Aorta (tissue), 5 donors: ENCODE measurements around the gene FAM174B. TPM values are rescaled to one million over a fixed set of nuclear protein-coding genes. Genes with fewer than 3 reads are reported as not detected.

Experiments
- ATAC-seq: fragments of 200-7000 bp; cut with Tn5 transposase; one replicate; pipeline ENCODE4 v1.9.1; 2022; ENCODE audit warnings: moderate library complexity; ENCODE audit not compliant: low FRiP score
- DNase-seq, 2 donors: peaks; one replicate each; pipeline ENCODE4 v3.0.0-alpha.2; 2020
- H3K27ac ChIP-seq, 2 donors: one replicate each; pipeline ENCODE4 v1.5.1; 2013; ENCODE audit warnings: low read length in 2 of 2, mild to moderate bottlenecking in 2 of 2, moderate library complexity in 2 of 2, control low read depth in 1 of 2, inconsistent platforms in 1 of 2, low read depth in 1 of 2
- H3K27me3 ChIP-seq, 2 donors: one replicate each; pipeline ENCODE4 v1.6.1; 2013; ENCODE audit warnings: control low read depth in 1 of 2, low read length in 1 of 2, mild to moderate bottlenecking in 1 of 2, moderate library complexity in 1 of 2; ENCODE audit not compliant: insufficient read depth in 2 of 2, control insufficient read depth in 1 of 2
- H3K36me3 ChIP-seq, 2 donors: one replicate each; pipeline ENCODE4 v1.6.1; 2013; ENCODE audit warnings: control low read depth in 1 of 2, low read length in 1 of 2, mild to moderate bottlenecking in 1 of 2; ENCODE audit not compliant: insufficient read depth in 2 of 2, control insufficient read depth in 1 of 2
- H3K4me1 ChIP-seq, 2 donors: one replicate each; pipeline ENCODE4 v1.6.1; 2013; ENCODE audit warnings: low read length in 2 of 2, control low read depth in 1 of 2, mild to moderate bottlenecking in 1 of 2, moderate library complexity in 1 of 2; ENCODE audit not compliant: insufficient read depth in 2 of 2, control insufficient read depth in 1 of 2
- H3K4me3 ChIP-seq, 2 donors: one replicate each; pipeline ENCODE4 v1.5.1; 2013; ENCODE audit warnings: low read length in 2 of 2, control low read depth in 1 of 2, mild to moderate bottlenecking in 1 of 2
- H3K9me3 ChIP-seq: one replicate; pipeline ENCODE4 v1.6.1; 2013; ENCODE audit warnings: mild to moderate bottlenecking, low read length; ENCODE audit not compliant: control insufficient read depth
- WGBS, 2 donors: extraction: QIAGEN DNeasy Blood & Tissue Kit; methylation state at CpG; one replicate each; pipeline ENCODE4 v1.1.7; 2013; 5-methylcytosine and 5-hydroxymethylcytosine counted together
- intact Hi-C, 2 donors: fragments of 100-400 bp; cut with DNase I; formaldehyde crosslinking; loops; one replicate each; pipeline versions ENCODE4 v1.14.2 to v1.15.0; 2022
- polyA plus RNA-seq, 2 donors: library from polyadenylated mRNA; stranded (reverse); fragments of 200-250 nt; gene quantifications; one replicate each; pipeline ENCODE4 v1.2.3, GENCODE V29; 2013
- total RNA-seq, 2 donors: library from RNA; stranded (reverse); fragmentation: NEBNext Ultra II Directional; extraction: Animal tissue kit (Norgen Biotek cat#: 25700); gene quantifications; one replicate each; pipeline ENCODE4 v1.2.1, GENCODE V29; 2021
- donor health status: healthy with polysubstance abuse.
- donor health status: Bipolar disorder and iron deficiency.
- donor health status: DM: no; HTN: no; CAD: no.
- donor health status: DM: no; HTN: no; CAD: no.
- donor health status: DM: yes; HTN: yes; CAD: no.

FAM174B gene
- total and polyA plus RNA-seq, 4 donors = 3.3 to 16.0 (median 10.3) TPM; not detected in 1

GRCh38 chr15:92580521-92580920 is 75.1 kb downstream of the FAM174B start:
- Histone ChIP-seq H3K4me1 (no peaks in the 10 kb centered on the region), H3K36me3 (no peaks in the 10 kb centered on the region), H3K27ac (no peak overlapping the region), H3K9me3 (no peaks in the 10 kb centered on the region), H3K4me3 (no peak overlapping the region), H3K27me3 (no peaks in the 10 kb centered on the region)
- DNase-seq (no peak), ATAC-seq (no peak)
- intact Hi-C loops = no loop called here
- WGBS, 2 donors = 88 to 90% methylated on average over 12 of the region's 12 CpGs

GRCh38 chr15:92579931-92580470 is 75.6 kb downstream of the FAM174B start:
- ATAC-seq (no peak), DNase-seq (no peak)
- 93 to 96% methylated on average over 14 to 15 of the region's 15 CpGs for WGBS, 2 donors
- no peaks in the 10 kb centered on the region for H3K9me3 ChIP-seq
- H3K27ac ChIP-seq = no peak overlapping the region
- H3K4me3 ChIP-seq = no peak overlapping the region
- no peaks in the 10 kb centered on the region for H3K36me3 ChIP-seq
- H3K27me3 ChIP-seq = no peaks in the 10 kb centered on the region
- H3K4me1 ChIP-seq = no peaks in the 10 kb centered on the region
- intact Hi-C loops = no loop called here

GRCh38 chr15:92579486-92579885 is 76.1 kb downstream of the FAM174B start:
- 71% methylated on average over 9 of the region's 9 CpGs for WGBS, 2 donors
- DNase-seq (no peak), ATAC-seq (no peak)
- H3K27ac ChIP-seq = no peak overlapping the region
- intact Hi-C loops = no loop called here
- H3K36me3 ChIP-seq = no peaks in the 10 kb centered on the region
- H3K4me1 ChIP-seq = no peaks in the 10 kb centered on the region
- no peaks in the 10 kb centered on the region for H3K27me3 ChIP-seq
- H3K9me3 ChIP-seq = no peaks in the 10 kb centered on the region
- no peak overlapping the region for H3K4me3 ChIP-seq

DNA sequence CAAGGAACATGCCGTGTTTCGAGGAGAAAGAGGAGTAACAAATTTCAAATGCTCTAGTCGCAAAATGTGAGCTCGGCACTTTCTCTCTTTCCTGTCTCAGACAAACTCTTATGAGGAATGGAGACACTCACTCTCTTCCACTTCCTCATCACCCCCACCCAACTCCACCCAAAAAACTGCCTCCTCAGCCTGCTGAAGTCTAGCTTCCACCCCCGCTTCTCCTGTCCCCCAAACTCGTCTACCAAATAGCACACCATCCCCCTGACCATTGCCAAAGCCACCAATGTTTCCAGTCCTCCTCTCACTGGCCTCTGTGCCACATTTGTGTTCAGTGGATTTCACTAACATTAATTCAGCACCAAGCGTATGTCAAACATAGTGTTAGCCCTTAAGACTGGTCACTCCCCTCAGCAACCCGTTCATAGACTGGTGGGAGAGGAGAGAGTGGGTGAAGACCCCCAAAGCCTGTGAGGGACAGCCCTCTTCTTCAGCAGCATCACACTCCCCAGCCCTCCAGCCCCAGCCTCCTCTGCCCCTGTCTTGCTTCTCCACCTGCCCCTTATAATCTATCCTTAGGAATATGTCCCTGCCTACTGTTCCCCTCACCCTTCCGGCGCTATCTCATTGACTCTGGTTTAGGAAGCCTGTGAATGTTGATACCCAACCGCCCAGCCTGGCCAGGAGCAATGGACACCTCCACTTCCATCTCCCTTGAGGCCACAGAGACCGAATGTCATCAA is 77.3 kb downstream of the FAM174B start:
- H3K4me3 ChIP-seq = no peak overlapping the region
- H3K4me1 ChIP-seq = no peaks in the 10 kb centered on the region
- ATAC-seq (no peak), DNase-seq (no peak)
- H3K36me3 ChIP-seq = no peaks in the 10 kb centered on the region
- H3K27ac ChIP-seq = no peak overlapping the region
- intact Hi-C loops = no loop called here
- 88 to 89% methylated on average over 12 of the region's 12 CpGs for WGBS, 2 donors
- H3K27me3 ChIP-seq = no peaks in the 10 kb centered on the region
- no peaks in the 10 kb centered on the region for H3K9me3 ChIP-seq

DNA sequence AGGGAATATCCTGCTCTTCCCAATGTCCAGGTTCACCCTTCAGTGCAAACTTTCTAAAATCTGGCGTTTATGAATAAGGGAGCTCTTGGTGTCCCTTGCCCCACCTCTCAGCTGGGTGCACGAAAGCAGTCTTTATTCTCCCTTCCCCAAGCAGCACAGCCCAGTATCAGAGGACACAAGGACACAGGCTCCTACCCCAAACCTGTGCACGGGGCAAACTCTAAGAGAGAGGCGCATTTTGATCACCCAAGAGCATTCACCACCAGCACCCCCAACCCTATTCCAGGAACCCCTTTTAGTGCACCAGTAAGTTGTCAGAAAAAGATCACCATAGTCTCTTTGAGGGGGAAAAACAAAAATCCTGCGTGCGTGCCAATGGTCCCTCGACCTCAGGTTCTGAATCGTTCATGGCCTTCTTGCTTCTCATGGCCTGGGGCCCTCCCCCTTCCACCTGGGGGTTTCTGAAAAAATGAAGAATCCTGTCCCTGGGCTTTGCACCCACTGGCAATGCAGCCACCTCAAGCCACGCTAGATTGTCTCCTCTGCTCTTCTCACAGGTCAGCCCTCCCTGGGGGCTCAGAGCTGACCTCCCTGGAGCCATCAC is 78.9 kb downstream of the FAM174B start:
- no peak for DNase-seq
- no peaks in the 10 kb centered on the region for H3K9me3 ChIP-seq
- H3K27me3 ChIP-seq = no peaks in the 10 kb centered on the region
- no peak overlapping the region for H3K4me3 ChIP-seq
- H3K36me3 ChIP-seq = no peaks in the 10 kb centered on the region
- no peak overlapping the region for H3K27ac ChIP-seq
- ATAC-seq = no peak
- 91% methylated on average over 9 of the region's 9 CpGs for whole genome bisulfite sequencing, 2 donors
- no peaks in the 10 kb centered on the region for H3K4me1 ChIP-seq
- intact Hi-C loops = no loop called here

GRCh38 chr15:92574566-92574965 is 81.0 kb downstream of the FAM174B start:
- whole genome bisulfite sequencing, 2 donors = 85 to 96% methylated on average over 1 of the region's 1 CpG
- intact Hi-C loops = no loop called here
- H3K27ac ChIP-seq = no peak overlapping the region
- no peak for DNase-seq
- no peak overlapping the region for H3K4me3 ChIP-seq
- ATAC-seq = no peak
- no peaks in the 10 kb centered on the region for H3K9me3 ChIP-seq
- no peaks in the 10 kb centered on the region for H3K27me3 ChIP-seq
- no peaks in the 10 kb centered on the region for H3K36me3 ChIP-seq
- no peaks in the 10 kb centered on the region for H3K4me1 ChIP-seq

DNA sequence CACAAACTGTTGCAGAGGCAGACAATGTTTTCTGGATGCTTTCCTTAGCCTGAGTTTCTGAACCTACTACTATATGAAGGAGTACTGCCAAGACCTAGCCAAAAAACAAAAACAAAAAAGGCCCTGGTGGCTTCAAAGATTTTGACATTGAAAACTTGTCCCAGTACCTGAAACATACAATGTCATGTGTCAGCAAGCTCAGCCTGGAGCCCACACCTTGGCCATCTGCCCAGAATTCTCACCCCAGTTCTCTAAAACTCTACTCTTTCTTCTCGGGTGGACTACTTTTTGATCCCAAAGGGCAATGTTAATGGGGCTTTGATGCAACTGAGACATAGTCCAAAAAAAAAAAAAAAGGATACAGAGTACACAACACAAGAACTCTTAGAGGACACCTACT is 81.4 kb downstream of the FAM174B start:
- 56 to 77% methylated on average over 1 of the region's 1 CpG for WGBS, 2 donors
- H3K4me1 ChIP-seq = no peaks in the 10 kb centered on the region
- H3K27me3 ChIP-seq = no peaks in the 10 kb centered on the region
- no peak overlapping the region for H3K4me3 ChIP-seq
- DNase-seq (no peak), ATAC-seq (no peak)
- no peaks in the 10 kb centered on the region for H3K36me3 ChIP-seq
- H3K27ac ChIP-seq = no peak overlapping the region
- no peaks in the 10 kb centered on the region for H3K9me3 ChIP-seq
- intact Hi-C loops = no loop called here

- Histone ChIP-seq H3K9me3 (no peaks in the 10 kb centered on the region), H3K27me3 (no peaks in the 10 kb centered on the region), H3K4me3 (no peak overlapping the region), H3K27ac (no peak overlapping the region), H3K36me3 (no peaks in the 10 kb centered on the region), H3K4me1 (no peaks in the 10 kb centered on the region)
- DNase-seq = no peak
- no peak for ATAC-seq
- 55 to 83% methylated on average over 4 of the region's 4 CpGs for WGBS, 2 donors
- intact Hi-C loops = no loop called here
Measured at GRCh38 chr15:92571824-92572223, 83.8 kb downstream of the FAM174B start.

DNA sequence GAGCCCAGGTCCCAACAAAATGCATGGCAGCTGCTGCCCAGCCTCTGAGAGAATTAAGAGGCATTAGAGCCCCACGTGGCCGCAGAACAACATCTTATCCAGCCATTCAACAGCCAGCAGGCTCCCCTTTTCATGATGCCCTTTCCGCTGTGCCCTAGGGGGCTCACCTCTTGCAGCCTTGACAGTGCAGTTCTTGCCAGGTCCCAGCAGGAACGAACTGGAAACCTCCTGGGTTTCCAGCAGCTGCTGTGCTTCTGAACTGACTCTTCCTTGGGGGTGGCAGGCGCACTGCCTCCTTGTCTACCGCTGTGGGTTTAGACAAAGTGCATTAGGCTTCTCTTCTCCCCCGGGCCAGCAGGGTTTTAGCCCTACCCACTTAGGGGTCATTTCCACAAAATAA is 85.2 kb downstream of the FAM174B start:
- Histone ChIP-seq H3K4me1 (no peaks in the 10 kb centered on the region), H3K27ac (no peak overlapping the region), H3K36me3 (no peaks in the 10 kb centered on the region), H3K27me3 (no peaks in the 10 kb centered on the region), H3K4me3 (no peak overlapping the region), H3K9me3 (no peaks in the 10 kb centered on the region)
- intact Hi-C loops = no loop called here
- 57 to 73% methylated on average over 7 of the region's 7 CpGs for WGBS, 2 donors
- no peak for ATAC-seq
- no peak for DNase-seq
